H1 (cell line): ENCODE measurements around the gene SCARB1. TPM values are rescaled to one million over a fixed set of nuclear protein-coding genes. Genes with fewer than 3 reads are reported as not detected.
A peak's percentile ranks its signal among the peaks of the same experiment; 100 is the strongest.

ENCODE experiments used
- CTCF ChIA-PET: fragments of 300-600 bp; sonication (Branson Sonifier 250); formaldehyde crosslinking; loops from one replicate; lab custom pipeline; 2021; ENCODE audit not compliant: partially characterized antibody; lab: Charles Lee
- POLR2A ChIA-PET: fragments of 300-600 bp; sonication (Branson Sonifier 250); formaldehyde crosslinking; loops from one replicate; lab custom pipeline; 2021; ENCODE audit warnings: inconsistent platforms; ENCODE audit not compliant: partially characterized antibody; lab: Charles Lee
- DNase-seq, 2 experiments: peaks; one replicate each; pipeline versions ENCODE4 v3.0.0 to v3.0.0-alpha.2; 2010 to 2022; ENCODE audit warnings: low spot score in 2 of 2, low read depth in 1 of 2, mixed read lengths in 1 of 2
- FAIRE-seq: peaks from 2 replicates; lab custom pipeline; 2011; peaks lifted over from hg19 to GRCh38; lab: Jason Lieb, UNC
- H2AFZ ChIP-seq: 2 replicates; pipeline ENCODE4 v1.8.1; 2012; ENCODE audit warnings: low read length, inconsistent platforms
- H2AK5ac ChIP-seq: 2 replicates; pipeline ENCODE4 v1.6.1; 2013; ENCODE audit warnings: low read depth, low read length
- H2BK120ac ChIP-seq: replicated peaks from 2 replicates; pipeline ENCODE3; 2013; ENCODE audit warnings: low read depth, low read length, inconsistent platforms
- H2BK12ac ChIP-seq: 2 replicates; pipeline ENCODE4 v1.6.1; 2013; ENCODE audit warnings: low read depth, low read length
- H2BK15ac ChIP-seq: 2 replicates; pipeline ENCODE4 v1.6.1; 2013; ENCODE audit warnings: low read length
- H2BK20ac ChIP-seq: 2 replicates; pipeline ENCODE4 v1.6.1; 2013; ENCODE audit warnings: low read length
- H2BK5ac ChIP-seq: 2 replicates; pipeline ENCODE4 v1.6.1; 2013; ENCODE audit warnings: low read depth, low read length
- H3K14ac ChIP-seq: 2 replicates; pipeline ENCODE4 v1.6.1; 2013; ENCODE audit warnings: inconsistent platforms; ENCODE audit not compliant: insufficient read length
- H3K18ac ChIP-seq: 2 replicates; pipeline ENCODE4 v1.6.1; 2013; ENCODE audit warnings: low read length; ENCODE audit errors: extremely low read depth
- H3K23ac ChIP-seq: 2 replicates; pipeline ENCODE4 v1.6.1; 2013; ENCODE audit warnings: inconsistent platforms; ENCODE audit not compliant: insufficient read length
- H3K23me2 ChIP-seq: 2 replicates; pipeline ENCODE4 v1.6.1; 2013; ENCODE audit warnings: low read depth, low read length
- H3K27ac ChIP-seq: 2 replicates; pipeline ENCODE4 v1.6.1; 2011; ENCODE audit warnings: low read depth, low read length, inconsistent platforms
- H3K27me3 ChIP-seq, 4 experiments: replicated peaks in 1 of 4; 1 replicate in 1 of 4; 2 replicates in 3 of 4; pipeline versions ENCODE4 v1.6.1 to v1.8.1; 2011 to 2013; ENCODE audit warnings: low read length in 3 of 4, mild to moderate bottlenecking in 3 of 4, inconsistent platforms in 2 of 4, mixed read lengths in 2 of 4, moderate library complexity in 1 of 4; ENCODE audit not compliant: control insufficient read depth in 3 of 4, insufficient read depth in 3 of 4; ENCODE audit errors: extremely low read depth in 1 of 4
- H3K36me3 ChIP-seq, 4 experiments: 2 replicates each; pipeline versions ENCODE4 v1.6.1 to v1.8.1; 2011 to 2013; ENCODE audit warnings: mild to moderate bottlenecking in 4 of 4, low read length in 3 of 4, moderate library complexity in 2 of 4, control low read depth in 1 of 4, inconsistent platforms in 1 of 4; ENCODE audit not compliant: insufficient read depth in 4 of 4, control insufficient read depth in 2 of 4
- H3K4ac ChIP-seq: replicated peaks from 2 replicates; pipeline ENCODE3; 2013; ENCODE audit warnings: low read length, low read depth, mixed read lengths, inconsistent platforms; ENCODE audit not compliant: insufficient read length
- H3K4me1 ChIP-seq, 4 experiments: replicated peaks in 1 of 4; 1 replicate in 1 of 4; 2 replicates in 3 of 4; pipeline versions ENCODE4 v1.6.1 to v1.8.1; 2011 to 2013; ENCODE audit warnings: low read length in 3 of 4, inconsistent platforms in 2 of 4, mixed read lengths in 1 of 4; ENCODE audit not compliant: insufficient read depth in 4 of 4, control insufficient read depth in 3 of 4
- H3K4me2 ChIP-seq, 2 experiments: 2 replicates each; pipeline versions ENCODE4 v1.6.1 to v1.8.1; 2011 to 2013; ENCODE audit warnings: low read depth in 2 of 2, low read length in 2 of 2, control low read depth in 1 of 2, inconsistent platforms in 1 of 2, mild to moderate bottlenecking in 1 of 2; ENCODE audit not compliant: insufficient read depth in 1 of 2
- H3K4me3 ChIP-seq, 4 experiments: fragments of 200-600, 300-600 bp in 1 of 4; sonication (generic), shearing (Covaris generic), sonication (Bioruptor Twin) in 1 of 4; 2 replicates each; pipeline versions ENCODE4 v1.5.1 to v1.8.1; 2011 to 2016; ENCODE audit warnings: low read length in 4 of 4, low read depth in 3 of 4, control low read depth in 2 of 4, inconsistent platforms in 2 of 4, mild to moderate bottlenecking in 2 of 4, mixed read lengths in 1 of 4, moderate library complexity in 1 of 4; ENCODE audit not compliant: insufficient read depth in 2 of 4; ENCODE audit errors: extremely low read depth in 1 of 4
- H3K56ac ChIP-seq: replicated peaks from 2 replicates; pipeline ENCODE3; 2013; ENCODE audit warnings: low read depth, mild to moderate bottlenecking, mixed read lengths, low read length, inconsistent platforms; ENCODE audit not compliant: insufficient read length
- H3K79me1 ChIP-seq: 2 replicates; pipeline ENCODE4 v1.6.1; 2013; ENCODE audit warnings: low read depth, low read length, control low read depth
- H3K79me2 ChIP-seq, 2 experiments: 2 replicates each; pipeline versions ENCODE4 v1.6.1 to v1.8.1; 2012 to 2013; ENCODE audit warnings: low read length in 2 of 2, mild to moderate bottlenecking in 2 of 2, inconsistent platforms in 1 of 2; ENCODE audit not compliant: insufficient read depth in 2 of 2, control insufficient read depth in 1 of 2
- H3K9ac ChIP-seq, 4 experiments: replicated peaks in 1 of 4; 1 replicate in 1 of 4; 2 replicates in 3 of 4; pipeline versions ENCODE4 v1.6.1 to v1.8.1; 2011 to 2013; ENCODE audit warnings: low read depth in 3 of 4, low read length in 3 of 4, control low read depth in 2 of 4, mild to moderate bottlenecking in 2 of 4, moderate library complexity in 2 of 4, inconsistent platforms in 1 of 4; ENCODE audit errors: extremely low read depth in 1 of 4
- H3K9me3 ChIP-seq, 2 experiments: 2 replicates each; pipeline versions ENCODE4 v1.6.1 to v1.8.1; 2012 to 2013; ENCODE audit warnings: mild to moderate bottlenecking in 2 of 2, moderate library complexity in 2 of 2, control low read depth in 1 of 2, inconsistent platforms in 1 of 2, low read depth in 1 of 2, low read length in 1 of 2, mixed read lengths in 1 of 2; ENCODE audit not compliant: insufficient read depth in 2 of 2
- H4K20me1 ChIP-seq, 2 experiments: replicated peaks in 1 of 2; 2 replicates each; pipeline versions ENCODE3 to v1.8.1; 2011 to 2013; ENCODE audit warnings: inconsistent platforms in 2 of 2, low read length in 2 of 2, mild to moderate bottlenecking in 1 of 2; ENCODE audit not compliant: insufficient read depth in 2 of 2, control insufficient read depth in 1 of 2
- H4K5ac ChIP-seq: 2 replicates; pipeline ENCODE4 v1.6.1; 2013; ENCODE audit warnings: low read length, low read depth, mixed read lengths, inconsistent platforms; ENCODE audit not compliant: insufficient read length
- H4K8ac ChIP-seq: 2 replicates; pipeline ENCODE4 v1.8.0; 2013; ENCODE audit warnings: mild to moderate bottlenecking, moderate library complexity, low read length, inconsistent platforms; ENCODE audit not compliant: insufficient read depth; ENCODE audit errors: extremely low read depth
- H4K91ac ChIP-seq: replicated peaks from 2 replicates; pipeline ENCODE3; 2013; ENCODE audit warnings: low read length, mixed read lengths, inconsistent platforms; ENCODE audit not compliant: insufficient read length
- CHD1 ChIP-seq: IDR thresholded peaks from 2 replicates; pipeline ENCODE4 v1.6.1; 2012; ENCODE audit warnings: low read depth, low read length, improper control_type of control experiment
- EZH2 ChIP-seq: fragments of 200-600 bp; sonication (generic); IDR thresholded peaks from 2 replicates; pipeline ENCODE4 v1.7.1; 2012; ENCODE audit warnings: low read depth, mild to moderate bottlenecking, moderate library complexity, low read length, inconsistent platforms; ENCODE audit not compliant: severe bottlenecking
- KDM4A ChIP-seq: IDR thresholded peaks from one replicate; pipeline ENCODE4 v1.7.1; 2012; ENCODE audit warnings: low read depth, mild to moderate bottlenecking, moderate library complexity, low read length, inconsistent platforms; ENCODE audit not compliant: severe bottlenecking
- WGBS, 2 experiments: shearing (Covaris generic) in 1 of 2; methylation state at CpG; one replicate each; pipeline versions ENCODE4 v1.1.6 to v1.1.7; 2013 to 2015; ENCODE audit warnings: low lambda C conversion rate in 2 of 2, mixed read lengths in 2 of 2, inconsistent platforms in 1 of 2, low coverage in 1 of 2, missing lambda C conversion rate in 1 of 2; ENCODE audit not compliant: insufficient replicate concordance in 2 of 2, insufficient coverage in 1 of 2, insufficient read length in 1 of 2; ENCODE audit errors: extremely low coverage in 1 of 2, missing lambda C conversion rate in 1 of 2; 5-methylcytosine and 5-hydroxymethylcytosine counted together
- polyA plus RNA-seq, 7 experiments: library from polyadenylated mRNA; depleted of rRNA in 3 of 7; stranded (reverse) in 5 of 7; unstranded in 2 of 7; fragments of >200 nt in 5 of 7; fragments of 200-250 nt in 2 of 7; gene quantifications; 1 replicate in 5 of 7; 2 replicates in 1 of 7; 4 replicates in 1 of 7; pipeline versions ENCODE4 v1.2.1 to v1.2.3, GENCODE V29; 2011 to 2013; ENCODE audit warnings: missing spikeins in 2 of 7, mixed read lengths in 2 of 7
- total RNA-seq: library from RNA; stranded (reverse); fragmentation: NEBNext Ultra II Directional; extraction: Animal tissue kit (Norgen Biotek cat#: 25700); gene quantifications from 2 replicates; pipeline ENCODE4 v1.2.1, GENCODE V29; 2021

SCARB1 gene
- total and polyA plus RNA-seq, 2 of the 8 experiments (the other 6 are each of a cell fraction or from before 2014, with no cell fraction given) = 45.3 to 57.1 TPM

DNA sequence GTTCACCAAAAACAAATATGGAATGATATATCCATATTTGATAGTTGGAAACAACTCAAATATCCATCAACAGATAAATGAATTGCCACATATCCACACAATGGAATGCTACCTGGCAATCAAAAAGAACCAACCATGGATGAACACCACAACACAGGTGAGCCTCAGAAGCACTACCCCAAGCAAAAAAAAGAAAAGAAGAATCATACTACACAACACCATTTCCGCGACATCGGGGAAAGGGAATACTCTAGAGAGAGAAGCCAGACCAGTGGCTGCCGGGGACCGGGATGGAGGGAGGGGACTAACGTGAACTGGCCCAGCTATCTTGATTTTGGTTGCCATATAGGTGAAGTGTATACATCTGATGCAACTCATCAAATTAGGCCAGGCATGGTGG is 41.4 kb downstream of the SCARB1 start:
- ChIA-PET POLR2A (interaction anchor here (0.5 to 1.7 kb wide), 2 partner anchors 88 to 168 kb away, joined by 3 to 4 read pairs; no protein-coding TSS in a partner anchor), CTCF (no interaction called here)
- Histone ChIP-seq H3K36me3 (no peaks in the 10 kb centered on the region), H3K18ac (no peak overlapping the region; the same call in 1 of the 2 replicates), H2BK5ac (0 out of 2 replicates have a peak overlapping the region, but pooled peaks have one; percentile 9), H3K4ac (no peak overlapping the region), H4K8ac (no peak overlapping the region), H4K20me1 (peaks cover 0 to 1% of the 10 kb centered on the region in 2 experiments), H2AFZ (no peak overlapping the region), H2BK20ac (no peak overlapping the region), H3K4me3 (no peak overlapping the region), H3K56ac (no peak overlapping the region), H3K4me2 (no peak overlapping the region), H2BK120ac (no peak overlapping the region), H3K23ac (no peak overlapping the region), H2AK5ac (no peak overlapping the region), H3K79me2 (peaks cover 0 to 5% of the 10 kb centered on the region in 2 experiments; a peak in 2 of 4 replicates), H3K23me2 (no peaks in the 10 kb centered on the region; the same call in 1 of the 2 replicates), H3K9ac (no peak overlapping the region), H3K4me1 (peaks cover 3 to 14% (median 10%) of the 10 kb centered on the region in 4 experiments), H4K5ac (no peak overlapping the region), H2BK15ac (no peak overlapping the region), H2BK12ac (no peak overlapping the region), H3K79me1 (peaks cover 16% of the 10 kb centered on the region), H3K9me3 (no peaks in the 10 kb centered on the region), H3K27ac (no peak overlapping the region), H3K14ac (no peak overlapping the region), H3K27me3 (no peaks in the 10 kb centered on the region), H4K91ac (no peak overlapping the region)
- WGBS, 2 experiments = 94% methylated on average over 6 of the region's 6 CpGs; no CpG with 5 or more reads in 1 of the 2 experiments
- no peak for DNase-seq
- no peak for TF ChIP-seq CHD1
- TF ChIP-seq EZH2 = no peak
- TF ChIP-seq KDM4A = no peak
- no peak for FAIRE-seq
